HS-27A (cell line): ENCODE data around the gene ARMC12.
"Not testable (repeated sequence)": the region's sequence is repeated elsewhere in the genome, so short reads cannot be mapped to it uniquely, and the experiment has no call there.

ENCODE experiments used
- DNase-seq: peaks from one replicate; pipeline ENCODE4 v3.0.0-alpha.2; 2012; ENCODE audit warnings: low read depth, missing footprints

Gene ARMC12

DNA sequence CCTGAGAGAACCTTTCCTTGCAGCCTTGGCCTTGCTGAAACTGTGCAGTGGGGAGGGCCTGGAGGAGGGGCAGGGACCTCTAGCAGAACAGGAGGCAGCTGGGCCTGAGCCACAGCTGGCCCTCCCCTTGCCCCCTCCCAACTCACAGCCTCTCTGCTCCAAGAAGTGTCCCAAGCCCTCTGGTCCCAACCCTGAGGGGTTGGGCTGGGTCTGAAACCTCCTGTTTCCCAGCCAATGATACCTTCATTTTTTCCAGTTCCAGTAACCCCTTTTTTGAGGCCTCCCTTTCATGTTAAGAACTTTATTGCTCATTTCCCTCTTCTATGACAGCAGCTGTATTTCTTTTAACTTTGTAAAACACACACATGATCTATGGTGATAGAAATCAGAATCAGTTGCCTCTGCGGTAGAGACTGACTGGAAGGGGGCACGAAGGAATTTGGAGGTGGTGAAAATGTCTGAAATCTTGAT lies 17.9 kb upstream of the ARMC12 start:
- DNase-seq = no peak

- no peak for DNase-seq
These were observed 17.4 kb upstream of the ARMC12 start for GRCh38 chr6:35719404-35719829.

DNA sequence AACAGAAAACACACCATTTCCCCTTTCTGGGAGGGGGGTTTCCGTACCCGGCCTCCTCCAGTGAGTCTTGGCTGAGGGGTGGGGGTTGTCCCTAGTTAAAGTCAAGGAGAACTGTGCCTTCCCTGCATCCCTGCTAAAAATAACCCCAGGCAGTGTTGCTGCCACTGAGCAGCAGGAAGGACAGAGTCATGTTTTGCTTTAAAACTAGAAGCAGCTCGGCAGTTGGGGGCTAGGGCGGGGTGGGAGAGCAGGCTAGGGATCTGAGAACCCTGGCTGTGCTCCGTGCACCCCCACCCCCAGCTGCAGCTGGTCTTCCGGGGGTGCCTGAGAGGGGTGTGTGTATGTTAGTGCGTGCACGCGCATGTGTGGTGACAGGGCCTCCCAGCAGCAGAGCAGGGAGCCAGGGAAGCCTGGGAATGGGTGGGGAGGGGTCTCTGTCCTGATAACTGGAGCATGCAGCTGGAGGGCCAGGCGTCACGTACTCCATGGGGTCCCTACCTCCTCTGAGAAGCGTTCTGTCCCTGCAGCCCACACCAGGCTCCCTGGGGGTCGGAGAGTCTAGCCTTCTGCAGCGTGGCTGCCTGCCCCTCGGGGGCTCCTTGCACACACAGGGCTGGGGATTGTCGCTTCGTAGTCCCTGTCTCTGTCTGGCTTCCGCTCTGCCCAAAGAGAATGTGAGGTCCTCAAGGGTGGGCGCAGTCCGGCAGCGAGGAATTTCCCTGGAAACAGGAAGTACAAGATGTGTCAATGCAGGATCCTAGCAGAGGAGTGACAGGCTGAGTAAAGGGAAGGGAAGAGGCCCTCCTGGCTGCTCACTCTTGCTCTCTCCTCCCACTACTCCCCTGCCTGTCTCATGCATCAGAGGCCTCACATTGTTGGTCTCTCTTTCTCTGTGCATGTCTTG lies 16.8 kb upstream of the ARMC12 start:
- DNase-seq = no peak

DNA sequence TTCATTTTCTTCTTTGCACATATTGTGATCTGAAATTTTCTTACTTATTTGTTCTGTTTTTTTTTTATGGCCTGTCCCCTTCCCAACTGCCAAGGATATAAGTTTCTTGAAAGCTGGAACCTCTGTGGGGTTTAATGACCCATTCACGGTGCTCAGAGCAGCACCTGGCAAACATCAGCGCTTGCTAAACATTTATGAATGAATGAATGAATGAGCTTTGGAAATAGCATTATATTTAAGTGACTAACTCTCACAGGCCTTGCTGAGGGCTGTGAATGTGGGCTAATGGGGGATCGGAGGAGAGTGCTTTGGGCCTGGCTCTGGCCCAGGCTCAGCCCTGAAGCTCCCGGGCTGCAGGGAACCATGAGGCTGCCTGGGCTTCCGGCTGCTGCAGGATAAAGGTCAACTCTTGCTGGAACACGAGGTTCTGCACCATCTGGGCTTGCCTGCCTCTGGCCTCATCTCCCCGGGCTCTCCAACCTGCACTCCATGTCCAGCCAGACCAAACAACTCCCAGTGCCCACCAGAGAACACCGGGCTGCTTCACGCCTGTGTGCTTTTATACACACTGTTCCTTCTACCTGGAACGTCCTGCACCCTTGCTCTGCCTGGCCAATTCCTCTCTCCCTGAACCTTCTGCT lies 14.6 kb upstream of the ARMC12 start:
- DNase-seq = no peak

DNA sequence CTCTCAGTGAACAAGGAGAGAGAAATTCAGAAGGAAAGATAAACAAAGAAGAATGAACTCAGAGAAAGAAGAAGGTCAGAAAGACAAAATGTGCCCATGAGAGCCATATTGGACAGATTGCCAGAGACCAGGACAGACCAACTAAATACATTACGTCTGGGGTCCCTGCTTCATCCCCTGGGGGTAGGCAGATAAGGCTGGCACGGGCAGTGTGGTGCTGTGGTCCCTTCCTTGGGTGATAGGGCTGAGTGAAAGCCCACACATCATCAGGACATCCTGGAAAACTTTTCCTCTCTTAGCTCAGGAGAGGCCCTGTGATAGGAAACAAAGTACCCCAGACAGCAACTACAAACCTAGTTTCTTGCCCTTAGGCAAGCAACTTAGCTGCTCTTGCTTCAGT lies 13.2 kb upstream of the ARMC12 start:
- DNase-seq = no peak

DNA sequence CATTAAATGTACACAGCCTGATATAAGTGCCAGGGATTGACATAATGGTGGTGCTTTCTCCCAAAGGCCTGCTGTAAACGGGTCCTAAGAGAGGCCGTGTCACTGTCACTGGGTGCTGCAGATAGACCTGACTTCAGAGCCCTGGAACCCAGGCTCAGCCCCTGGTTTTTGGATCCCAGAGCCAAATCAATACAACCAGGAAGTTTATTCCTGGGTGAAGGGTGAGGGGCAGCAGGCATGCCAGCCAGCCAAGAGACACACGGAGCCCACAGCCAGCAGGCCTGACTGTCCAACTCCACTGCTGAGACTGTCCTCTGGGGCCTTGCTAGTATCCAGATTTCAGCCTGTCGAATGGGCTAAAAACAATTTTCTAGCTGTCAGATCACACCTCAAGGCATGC lies 12.8 kb upstream of the ARMC12 start:
- no peak for DNase-seq

- DNase-seq = no peak
These were observed 12.4 kb upstream of the ARMC12 start for GRCh38 chr6:35724471-35724870.

GRCh38 chr6:35725081-35725708 lies 11.6 kb upstream of the ARMC12 start:
- DNase-seq = no peak

GRCh38 chr6:35725721-35726438 lies 11.0 kb upstream of the ARMC12 start:
- no peak for DNase-seq

DNA sequence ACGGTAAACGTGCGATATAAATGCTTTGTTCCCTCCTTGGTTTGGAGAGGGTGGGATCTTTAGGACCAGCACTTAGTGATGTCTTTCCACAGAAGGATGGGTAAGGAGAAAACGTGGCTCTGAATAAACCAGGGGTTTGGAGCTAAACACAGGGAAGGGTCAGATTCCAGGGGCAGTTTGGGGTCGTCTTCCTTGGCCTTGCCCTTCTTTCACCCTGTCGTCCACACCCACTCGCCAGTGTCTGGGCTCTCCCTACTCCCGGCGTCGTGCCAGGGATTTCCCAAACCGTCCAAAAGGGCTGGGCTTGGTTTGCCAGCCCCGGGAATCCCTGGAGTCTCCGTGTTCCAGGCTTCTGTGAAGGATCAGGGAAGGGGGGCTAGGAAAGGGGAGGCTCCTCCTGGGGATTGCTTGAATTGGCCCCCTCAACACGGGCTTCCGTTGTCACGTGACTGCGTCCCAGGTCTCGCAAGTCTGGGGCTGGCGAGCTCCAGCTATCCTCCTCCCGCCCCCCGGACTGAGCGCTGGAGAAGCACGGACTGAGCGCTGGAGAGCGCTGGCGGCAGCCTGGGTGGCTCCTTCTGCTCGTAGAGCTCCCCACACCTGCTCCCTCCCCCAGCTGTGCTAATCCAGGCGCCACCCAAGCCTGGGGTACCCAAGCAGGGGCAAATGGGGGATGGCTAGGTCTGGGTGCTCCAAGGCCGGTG lies 9.4 kb upstream of the ARMC12 start:
- no peak for DNase-seq

DNA sequence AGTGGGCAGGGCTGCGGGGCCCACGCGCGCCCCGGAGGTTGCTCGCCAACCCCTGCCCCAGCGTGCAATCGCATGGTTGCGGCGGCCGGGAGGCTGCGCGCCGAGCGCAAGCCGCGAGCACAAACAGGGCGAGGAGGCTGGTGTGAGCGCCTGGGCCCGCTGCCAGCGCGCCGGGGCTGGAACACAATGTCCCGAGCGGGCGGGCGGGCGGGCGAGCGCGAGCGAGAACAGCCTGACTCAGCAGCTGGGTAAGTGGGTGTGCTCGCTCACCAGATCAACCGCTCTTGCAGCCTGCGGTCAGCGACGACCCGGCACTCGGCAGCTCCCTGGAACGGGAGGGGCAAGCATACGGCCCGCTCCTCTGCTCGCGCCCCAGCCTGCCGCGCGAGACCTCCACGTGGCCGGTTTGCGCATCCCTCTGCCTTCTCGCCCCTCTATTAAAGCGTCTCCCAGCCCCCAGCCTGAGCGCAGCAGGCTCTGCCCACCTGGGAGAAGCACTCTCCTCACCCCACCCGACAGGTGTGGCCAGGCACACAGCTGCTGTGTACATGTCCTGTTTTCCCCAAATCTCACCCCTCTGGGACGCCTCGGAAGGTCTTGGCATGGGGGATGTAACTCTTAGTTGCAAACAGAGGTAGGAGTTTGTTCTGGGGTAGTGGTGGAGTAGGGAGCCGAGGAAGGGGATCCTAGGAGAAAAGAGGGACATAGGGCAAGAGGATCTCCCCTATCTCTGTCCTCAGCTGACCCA lies 8.7 kb upstream of the ARMC12 start:
- no peak for DNase-seq

DNA sequence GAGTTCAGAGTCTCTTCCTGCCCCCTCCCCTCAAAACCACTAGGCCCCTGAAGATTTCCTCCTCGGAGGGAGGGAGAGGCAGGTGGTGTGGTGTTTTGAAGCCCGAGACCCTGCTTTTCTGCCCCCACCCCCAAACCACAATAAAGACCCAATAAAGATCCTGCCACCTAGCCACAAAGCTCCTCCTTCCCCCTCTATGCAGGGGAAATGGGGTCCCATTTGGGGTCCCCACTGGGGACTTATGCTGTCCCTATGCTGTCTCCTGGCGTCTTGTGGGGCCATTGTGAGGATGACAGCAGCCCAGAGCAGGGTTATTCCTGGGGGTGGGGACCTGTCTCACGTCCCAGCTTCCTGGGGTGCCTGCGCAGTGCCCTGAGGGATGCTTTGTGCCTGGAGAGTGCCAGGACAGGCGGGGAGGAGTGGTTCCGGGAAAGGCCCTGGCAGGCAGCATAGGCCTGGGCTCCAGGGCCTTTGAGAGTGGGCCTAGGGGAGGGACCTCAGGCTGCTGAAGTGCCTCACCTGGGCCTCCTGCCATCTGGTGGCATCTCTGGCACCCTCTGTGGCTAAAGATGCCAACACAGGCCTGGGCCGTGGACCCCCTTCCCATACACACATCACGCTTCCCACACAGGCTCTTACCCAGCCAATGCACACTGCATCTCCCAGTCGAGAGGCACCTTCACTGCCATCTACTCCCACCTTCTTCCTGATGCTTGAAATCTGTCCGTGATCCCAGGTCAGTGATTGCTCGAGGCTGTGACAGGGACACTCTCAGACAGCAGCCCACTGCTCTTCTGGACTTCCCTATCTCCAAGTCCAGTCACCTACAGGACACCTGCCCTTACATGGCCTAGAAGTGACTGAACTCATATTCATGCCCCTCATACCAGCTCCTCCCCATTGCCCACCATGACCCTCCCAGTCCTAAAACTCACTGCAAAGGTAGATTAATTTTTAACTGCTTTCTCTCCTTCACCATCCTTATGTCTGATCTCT lies 7.9 kb upstream of the ARMC12 start:
- DNase-seq = no peak

DNA sequence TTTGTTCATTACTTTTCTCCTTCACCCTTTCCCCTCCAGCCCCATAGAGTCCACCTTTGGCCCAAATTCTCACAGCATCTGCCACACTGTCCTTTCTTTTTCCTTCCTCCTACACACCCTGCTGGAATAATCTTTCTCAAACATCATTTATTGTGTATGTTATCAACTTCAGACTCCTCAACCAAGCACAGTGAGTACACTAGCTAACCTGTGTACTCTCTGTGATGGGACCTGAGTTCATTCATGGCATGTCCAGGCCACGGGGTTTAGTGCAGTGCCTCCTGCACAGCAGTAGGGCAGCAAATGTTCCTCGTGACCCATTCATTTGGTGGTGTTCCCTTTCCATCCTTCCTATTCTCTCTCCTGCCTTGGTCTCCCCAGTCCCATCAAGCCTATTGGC lies 7.1 kb upstream of the ARMC12 start:
- no peak for DNase-seq

DNA sequence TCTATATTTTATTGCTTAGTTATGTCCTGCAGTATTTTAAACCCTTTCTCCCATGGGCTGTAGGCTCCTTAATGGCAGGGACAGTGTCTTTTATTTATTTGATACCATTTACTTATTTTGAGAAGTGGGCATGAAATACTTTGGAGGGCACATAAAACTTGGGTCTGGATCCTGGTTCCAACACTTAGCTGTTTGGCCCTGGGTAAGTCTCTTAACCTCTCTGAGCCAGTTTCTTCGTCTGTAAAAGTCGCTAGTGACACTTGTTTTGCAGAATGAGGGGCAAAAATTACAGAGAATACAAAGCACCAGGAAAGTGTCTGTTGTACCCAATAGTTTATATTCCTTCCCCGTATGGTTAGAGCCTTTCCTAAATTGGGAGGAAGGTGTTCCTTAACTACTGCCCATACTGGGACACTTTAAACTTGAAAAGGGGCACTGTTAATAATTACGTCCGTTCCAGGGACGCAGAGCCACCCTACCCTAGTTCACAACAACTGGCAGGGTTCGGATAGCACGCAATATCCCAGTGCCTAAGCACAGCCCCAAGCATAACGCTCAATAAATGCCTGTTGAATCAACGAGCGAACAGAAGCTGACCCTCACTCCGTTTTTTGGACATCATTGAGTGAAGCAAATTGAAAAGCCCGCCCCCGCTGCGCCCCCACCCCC lies 6.0 kb upstream of the ARMC12 start:
- DNase-seq = no peak

DNA sequence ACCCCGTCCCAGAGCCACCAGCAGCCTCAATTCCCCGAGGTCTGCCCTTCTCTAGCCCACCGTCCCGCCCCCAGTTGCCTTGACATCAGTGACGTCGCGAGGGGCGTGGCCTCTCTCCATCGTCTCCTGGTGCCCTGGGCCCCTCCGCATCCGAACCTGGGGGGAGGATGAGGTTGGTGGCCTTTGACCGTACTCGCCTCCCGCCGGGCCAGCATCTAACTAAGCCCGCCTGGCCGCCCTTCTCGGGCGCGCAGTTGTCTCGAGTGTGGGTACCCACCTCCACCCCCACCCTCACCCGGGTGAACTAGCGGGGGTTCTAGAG lies 5.5 kb upstream of the ARMC12 start:
- no peak for DNase-seq

DNA sequence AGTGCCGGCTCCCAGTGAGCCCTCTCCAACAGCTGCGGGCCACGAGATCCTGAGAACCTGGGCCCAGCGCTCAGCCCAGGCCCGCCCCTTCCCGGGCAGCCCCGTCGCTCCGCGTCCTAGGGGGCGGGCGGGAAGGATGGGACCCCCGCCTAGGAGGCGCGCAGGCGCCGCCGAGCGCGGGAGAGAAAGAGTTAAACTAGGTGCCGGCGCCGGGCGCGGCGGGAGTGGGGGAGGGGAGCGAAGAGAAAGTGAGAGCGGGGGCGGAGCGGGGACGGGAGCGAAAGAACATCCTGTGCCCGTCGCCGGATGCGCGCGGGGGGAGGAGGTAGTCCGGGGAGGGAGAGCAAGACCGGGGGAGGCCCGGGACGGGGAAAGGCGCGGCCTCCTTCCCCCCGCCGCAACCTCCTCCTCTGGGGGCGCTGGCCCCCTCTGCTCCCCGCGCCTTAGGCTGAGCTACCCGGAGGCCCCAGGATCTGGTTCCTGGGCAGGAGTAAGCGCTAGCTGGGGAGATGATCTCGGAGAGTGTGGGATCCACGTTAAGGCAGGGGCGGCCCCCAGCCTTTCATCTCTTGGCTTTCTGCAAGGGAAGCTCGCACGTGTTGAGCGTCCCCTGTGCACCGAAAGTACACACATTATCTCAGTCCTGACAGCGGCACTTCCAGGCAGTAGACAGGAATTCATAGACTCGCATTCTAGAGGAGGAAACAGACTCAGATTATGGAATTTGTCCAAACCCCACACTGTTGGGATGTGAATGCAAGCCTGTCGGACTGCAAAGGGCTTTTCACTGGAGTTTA lies 4.9 kb upstream of the ARMC12 start:
- DNase-seq = no peak

GRCh38 chr6:35733633-35734032 lies 3.2 kb upstream of the ARMC12 start:
- no peak for DNase-seq

- DNase-seq = not testable (repeated sequence)
These were observed 2.5 kb upstream of the ARMC12 start for GRCh38 chr6:35734319-35734718.
